KMS-11 (cell line): ENCODE data around the gene SFXN4.
A peak's percentile ranks its signal among the peaks of the same experiment; 100 is the strongest.
"Not testable (repeated sequence)": the region's sequence is repeated elsewhere in the genome, so short reads cannot be mapped to it uniquely, and the experiment has no call there.

ENCODE experiments used
- H2AFZ ChIP-seq: fragments of 200-600 bp; sonication (generic); 2 replicates; pipeline ENCODE4 v1.6.1; 2016; ENCODE audit warnings: antibody characterized with exemption, mixed run types, low read depth
- H3K27ac ChIP-seq: fragments of 200-600 bp; sonication (generic); 2 replicates; pipeline ENCODE4 v1.6.1; 2016; ENCODE audit warnings: mild to moderate bottlenecking, mixed run types
- H3K27me3 ChIP-seq: fragments of 200-600 bp; sonication (generic); 2 replicates; pipeline ENCODE4 v1.6.1; 2017; ENCODE audit warnings: mild to moderate bottlenecking, low read depth, mixed run types, moderate library complexity; ENCODE audit not compliant: insufficient read depth
- H3K36me3 ChIP-seq: fragments of 200-600 bp; sonication (generic); 2 replicates; pipeline ENCODE4 v1.6.1; 2017; ENCODE audit warnings: mild to moderate bottlenecking, mixed run types; ENCODE audit not compliant: insufficient read depth
- H3K4me1 ChIP-seq: fragments of 200-600 bp; sonication (generic); 2 replicates; pipeline ENCODE4 v1.6.1; 2016; ENCODE audit warnings: mild to moderate bottlenecking, low read depth, mixed run types; ENCODE audit not compliant: poor library complexity, severe bottlenecking
- H3K4me2 ChIP-seq: fragments of 200-600 bp; sonication (generic); 2 replicates; pipeline ENCODE4 v1.7.0; 2016; ENCODE audit warnings: mild to moderate bottlenecking, mixed run types
- H3K4me3 ChIP-seq: fragments of 200-600 bp; sonication (generic); IDR thresholded peaks from 2 replicates; pipeline ENCODE4 v1.6.1; 2017; ENCODE audit warnings: low read depth, low read length, mixed read lengths; ENCODE audit not compliant: insufficient read depth
- H3K79me2 ChIP-seq: fragments of 200-600 bp; sonication (generic); 2 replicates; pipeline ENCODE4 v1.6.1; 2016; ENCODE audit warnings: low read depth, mixed run types; ENCODE audit not compliant: insufficient read depth
- H3K9ac ChIP-seq: fragments of 200-600 bp; sonication (generic); 2 replicates; pipeline ENCODE4 v1.6.1; 2016; ENCODE audit warnings: mild to moderate bottlenecking, mixed run types
- H4K20me1 ChIP-seq: fragments of 200-600 bp; sonication (generic); 2 replicates; pipeline ENCODE4 v1.6.1; 2016; ENCODE audit warnings: mild to moderate bottlenecking, mixed run types; ENCODE audit not compliant: insufficient read depth
- TF ChIP-seq, protein P1 (sequence below): fragments of 200-600 bp; sonication (generic); conservative IDR thresholded peaks from 2 replicates; pipeline ENCODE4 v1.6.1; 2017; ENCODE audit warnings: low read depth, mild to moderate bottlenecking, antibody characterized with exemption, low read length, moderate library complexity, mixed read lengths

Gene SFXN4

DNA sequence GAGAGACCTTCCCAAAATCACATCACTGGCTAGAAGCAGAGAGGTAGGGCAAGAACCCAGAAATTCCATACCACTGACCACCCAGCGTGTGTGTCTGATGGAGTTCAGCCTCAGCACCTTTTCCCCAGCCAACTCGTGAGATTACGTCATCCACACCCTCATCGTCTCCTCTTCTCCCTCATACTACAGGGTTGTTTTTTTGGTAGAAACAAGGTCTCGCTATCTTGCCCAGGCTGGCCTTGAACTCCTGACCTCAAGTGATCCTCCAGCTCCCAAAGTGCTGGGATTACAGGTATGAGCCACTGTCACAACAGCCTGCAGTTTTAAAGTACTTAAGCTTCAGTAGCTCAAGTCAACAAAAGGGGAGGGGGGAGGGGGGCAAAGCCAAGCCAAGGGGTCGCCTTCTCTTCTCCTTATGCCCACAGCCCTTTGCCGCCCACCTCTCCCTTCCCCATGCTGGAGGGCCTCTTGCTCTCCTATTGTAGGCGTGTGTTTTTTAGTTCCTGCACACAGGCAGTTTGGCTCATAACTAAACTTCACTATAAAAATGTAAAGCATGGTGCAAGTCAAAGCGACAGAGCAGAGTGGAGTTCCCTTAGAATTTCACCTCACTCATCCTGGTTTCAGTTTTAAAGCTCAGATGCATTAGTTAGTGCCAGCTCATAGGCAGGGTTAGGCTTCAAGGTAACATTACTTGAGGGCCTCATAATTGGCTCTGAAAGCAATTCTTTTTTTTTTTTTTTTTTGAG lies 18.3 kb upstream of the SFXN4 start:
- no peak overlapping the region for H3K4me2 ChIP-seq
- no peak overlapping the region for H2AFZ ChIP-seq
- no peaks in the 10 kb centered on the region for H3K79me2 ChIP-seq
- no peak overlapping the region for H3K9ac ChIP-seq
- H3K4me3 ChIP-seq: no peak overlapping the region
- H3K27me3 ChIP-seq: no peaks in the 10 kb centered on the region
- no peaks in the 10 kb centered on the region for H3K36me3 ChIP-seq
- H4K20me1 ChIP-seq: no peaks in the 10 kb centered on the region
- TF ChIP-seq, protein P1, sequence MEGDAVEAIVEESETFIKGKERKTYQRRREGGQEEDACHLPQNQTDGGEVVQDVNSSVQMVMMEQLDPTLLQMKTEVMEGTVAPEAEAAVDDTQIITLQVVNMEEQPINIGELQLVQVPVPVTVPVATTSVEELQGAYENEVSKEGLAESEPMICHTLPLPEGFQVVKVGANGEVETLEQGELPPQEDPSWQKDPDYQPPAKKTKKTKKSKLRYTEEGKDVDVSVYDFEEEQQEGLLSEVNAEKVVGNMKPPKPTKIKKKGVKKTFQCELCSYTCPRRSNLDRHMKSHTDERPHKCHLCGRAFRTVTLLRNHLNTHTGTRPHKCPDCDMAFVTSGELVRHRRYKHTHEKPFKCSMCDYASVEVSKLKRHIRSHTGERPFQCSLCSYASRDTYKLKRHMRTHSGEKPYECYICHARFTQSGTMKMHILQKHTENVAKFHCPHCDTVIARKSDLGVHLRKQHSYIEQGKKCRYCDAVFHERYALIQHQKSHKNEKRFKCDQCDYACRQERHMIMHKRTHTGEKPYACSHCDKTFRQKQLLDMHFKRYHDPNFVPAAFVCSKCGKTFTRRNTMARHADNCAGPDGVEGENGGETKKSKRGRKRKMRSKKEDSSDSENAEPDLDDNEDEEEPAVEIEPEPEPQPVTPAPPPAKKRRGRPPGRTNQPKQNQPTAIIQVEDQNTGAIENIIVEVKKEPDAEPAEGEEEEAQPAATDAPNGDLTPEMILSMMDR: no peak
- H3K27ac ChIP-seq: no peak overlapping the region
- peaks cover 19% of the 10 kb centered on the region for H3K4me1 ChIP-seq

DNA sequence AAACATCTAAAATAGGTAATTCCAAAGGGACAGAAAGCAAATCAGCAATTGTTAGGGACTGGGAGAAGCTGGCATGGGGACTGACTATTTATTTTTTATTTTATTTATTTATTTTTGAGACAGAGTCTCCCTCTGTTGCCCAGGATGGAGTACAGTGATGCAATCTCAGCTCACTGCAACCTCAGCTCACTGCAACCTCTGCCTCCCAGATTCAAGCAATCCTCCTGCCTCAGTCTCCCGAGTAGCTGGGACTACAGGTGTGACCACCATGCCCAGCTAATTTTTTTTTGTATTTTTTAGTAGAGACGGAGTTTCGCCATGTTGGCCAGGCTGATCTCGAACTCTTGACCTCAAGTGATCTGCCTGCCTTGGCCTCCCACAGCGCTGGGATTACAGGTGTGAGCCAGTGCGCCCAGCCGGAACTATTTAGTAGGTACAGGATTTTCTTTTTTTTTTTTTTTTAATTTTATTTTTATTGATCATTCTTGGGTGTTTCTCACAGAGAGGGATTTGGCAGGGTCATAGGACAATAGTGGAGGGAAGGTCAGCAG lies 15.4 kb upstream of the SFXN4 start:
- not testable (repeated sequence) for H3K27ac ChIP-seq, H3K4me2 ChIP-seq, H4K20me1 ChIP-seq, H3K4me3 ChIP-seq, H3K27me3 ChIP-seq, H3K9ac ChIP-seq, H2AFZ ChIP-seq, H3K36me3 ChIP-seq
- Histone ChIP-seq H3K79me2 (peaks cover 24% of the 10 kb centered on the region), H3K4me1 (peaks cover 32% of the 10 kb centered on the region)

DNA sequence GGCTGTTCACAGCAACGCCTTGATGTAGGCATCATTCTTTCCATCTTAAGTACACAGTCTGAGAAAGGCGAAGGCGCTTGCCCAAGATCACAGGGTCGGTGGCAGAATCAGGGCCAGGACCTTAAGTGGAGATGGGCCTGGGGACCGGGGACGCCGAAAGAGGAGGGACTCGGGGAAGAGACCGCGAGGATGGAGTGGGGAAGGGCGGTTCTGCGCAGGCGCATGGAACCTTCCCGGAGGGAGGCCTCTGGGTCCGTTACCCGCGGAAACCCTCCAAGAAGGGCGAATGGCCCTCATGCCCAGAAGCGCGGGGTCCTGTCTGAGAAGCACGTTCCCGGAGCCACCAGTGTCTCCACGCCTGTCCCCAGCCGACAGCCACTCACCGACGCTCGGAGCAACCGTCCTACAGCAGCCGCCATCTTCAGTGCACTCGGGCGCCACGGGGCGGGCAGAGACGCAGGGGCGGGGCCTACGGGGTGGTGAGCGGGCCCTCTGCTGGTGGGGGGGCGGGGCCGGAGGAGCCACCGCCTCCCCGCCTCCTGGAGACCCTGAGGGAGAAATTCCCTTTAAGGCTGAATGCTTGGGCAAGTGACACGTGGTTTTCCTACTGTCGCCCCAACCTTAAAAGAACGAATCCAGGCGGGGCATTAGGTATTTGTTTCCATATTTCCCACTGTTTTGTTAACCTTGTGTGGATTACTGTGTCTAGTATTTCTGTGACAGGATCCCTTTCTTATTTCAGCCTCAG lies 13.0 kb upstream of the SFXN4 start, which contains the start of gene PRDX3:
Gene PRDX3, minus strand, starts transcription at position 441 of the 748 bp plus-strand sequence. Its CDS starts 22 bp downstream, at position 419.
- TF ChIP-seq, protein P1: no peak
- Histone ChIP-seq H3K4me2 (peak within 1 kb of the TSS; percentile 83), H3K9ac (peak within 1 kb of the TSS; percentile 73), H3K4me1 (peaks cover 24% of the 10 kb centered on the region), H3K27me3 (no peaks in the 10 kb centered on the region), H3K27ac (peak within 1 kb of the TSS; percentile 48), H3K4me3 (no peak within 1 kb of the TSS), H3K79me2 (peaks cover 29% of the 10 kb centered on the region), H2AFZ (peak within 1 kb of the TSS; percentile 60), H3K36me3 (no peaks in the 10 kb centered on the region), H4K20me1 (no peaks in the 10 kb centered on the region)

DNA sequence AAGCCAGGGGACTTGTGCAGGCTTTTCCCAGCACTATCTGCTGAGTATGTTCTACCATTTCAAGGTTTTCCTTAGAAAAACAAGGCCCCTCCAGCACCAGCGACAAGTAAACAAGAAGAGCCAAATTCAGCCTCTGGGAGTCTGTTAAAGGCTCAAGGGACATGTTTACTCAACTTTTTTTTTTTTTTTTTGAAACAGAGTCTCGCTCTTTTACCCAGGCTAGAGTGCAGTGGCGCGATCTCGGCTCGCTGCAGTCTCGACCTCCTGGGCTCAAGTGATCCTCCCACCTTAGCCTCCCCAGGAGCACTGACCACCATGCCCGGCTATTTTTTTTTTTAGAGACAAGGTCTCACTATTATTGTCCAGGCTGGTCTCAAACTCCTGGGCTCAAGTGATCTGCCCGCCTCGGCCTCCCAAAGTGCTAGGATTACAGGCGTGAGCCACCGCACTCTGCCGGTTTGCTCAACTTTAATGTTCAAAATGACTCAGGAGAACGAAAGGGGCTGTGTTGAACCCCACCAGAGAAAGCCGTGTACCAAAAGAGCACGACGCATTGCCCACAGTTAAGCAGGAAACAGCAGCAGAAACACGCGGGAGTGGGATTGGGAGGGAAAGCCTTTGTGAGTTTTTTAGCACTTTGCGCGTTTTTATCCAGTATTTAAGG lies 12.3 kb upstream of the SFXN4 start:
- Histone ChIP-seq H3K79me2 (peaks cover 29% of the 10 kb centered on the region), H3K4me2 (peak overlapping the region; percentile 83), H4K20me1 (no peaks in the 10 kb centered on the region), H3K27me3 (no peaks in the 10 kb centered on the region), H3K9ac (peak overlapping the region; percentile 73), H3K36me3 (no peaks in the 10 kb centered on the region), H3K27ac (peak overlapping the region; percentile 48), H3K4me3 (no peak overlapping the region), H3K4me1 (peaks cover 24% of the 10 kb centered on the region), H2AFZ (peak overlapping the region; percentile 60)
- TF ChIP-seq, protein P1: no peak
